ENCODE results near the gene DNAJB1.
"Not testable (repeated sequence)": the region's sequence is repeated elsewhere in the genome, so short reads cannot be mapped to it uniquely, and the experiment has no call there.

The DNAJB1 gene

DNA sequence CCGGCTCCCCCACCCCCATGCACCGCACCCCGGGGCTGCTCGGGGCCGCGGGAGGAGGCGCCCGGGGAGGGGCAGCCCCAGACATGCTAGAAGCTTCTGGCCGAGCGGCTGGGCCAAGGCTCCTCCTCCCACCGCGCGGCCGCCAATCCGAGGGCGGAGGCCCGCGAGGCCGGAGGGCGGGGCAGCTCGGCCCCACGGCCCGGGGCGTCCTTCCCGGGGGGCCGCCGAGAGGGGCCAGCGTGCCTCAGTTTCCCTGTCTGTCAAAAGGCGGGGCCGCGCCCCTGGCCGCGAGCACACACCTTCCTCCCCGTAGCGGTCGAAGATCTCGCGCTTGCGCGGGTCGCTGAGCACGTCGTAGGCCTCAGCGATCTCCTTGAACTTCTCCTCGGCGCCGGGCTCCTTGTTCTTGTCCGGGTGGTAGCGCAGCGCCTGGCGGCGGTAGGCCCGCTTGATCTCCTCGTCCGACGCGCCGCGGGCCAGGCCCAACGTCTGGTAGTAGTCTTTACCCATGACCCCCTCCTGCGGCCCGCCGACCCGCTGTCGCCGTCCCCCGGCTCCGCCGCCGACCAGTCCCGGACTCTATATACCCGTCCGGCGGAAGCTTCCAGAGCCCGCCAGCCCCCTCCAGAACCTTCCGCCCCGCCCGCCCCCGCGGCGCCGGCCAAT is at the start of gene DNAJB1:
Gene DNAJB1 (minus strand): TSS at position 558 of the 666 bp plus-strand sequence. CDS start 48 bp downstream, at position 510.
- peak; percentile 88 for DNase-seq

DNA sequence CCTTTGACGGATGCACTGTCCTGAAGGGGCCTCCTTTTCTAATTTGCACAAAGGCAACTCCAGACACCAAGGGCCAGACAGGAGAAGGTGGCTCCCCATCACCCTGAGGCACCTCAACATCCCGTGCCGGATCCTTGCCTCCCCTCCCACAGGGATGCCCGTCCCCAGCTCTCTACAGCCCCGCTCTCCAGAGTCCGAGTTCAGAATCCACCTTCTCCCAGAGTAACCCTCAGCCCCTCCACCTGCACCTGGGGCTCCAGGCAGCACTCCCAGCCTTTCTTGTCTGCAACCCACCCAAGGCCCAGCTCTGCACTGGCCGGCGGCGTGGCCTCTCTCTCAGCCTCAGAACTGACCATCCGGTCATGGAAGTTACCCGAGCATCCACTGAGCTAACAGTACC is 48.9 kb upstream of the DNAJB1 start:
- DNase-seq = no peak

DNA sequence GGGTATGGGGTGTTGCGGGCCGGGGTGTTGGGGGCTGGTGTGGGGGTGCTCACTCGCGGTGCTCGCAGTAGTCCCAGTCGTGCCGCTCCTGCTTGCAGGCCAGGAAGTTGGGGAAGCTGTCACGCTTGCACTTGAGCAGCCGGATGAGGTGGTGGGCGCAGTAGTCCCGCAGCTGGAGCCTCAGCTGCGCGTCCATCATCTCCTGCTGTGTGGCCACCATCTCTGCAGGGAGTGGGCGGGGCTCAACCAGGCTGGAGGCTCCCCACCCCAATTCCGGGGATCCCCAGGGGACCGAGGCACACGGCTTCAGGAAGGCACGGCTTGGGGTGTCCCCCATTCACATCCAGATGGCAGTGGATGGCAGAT is 48.5 kb upstream of the DNAJB1 start:
- no peak for DNase-seq

DNA sequence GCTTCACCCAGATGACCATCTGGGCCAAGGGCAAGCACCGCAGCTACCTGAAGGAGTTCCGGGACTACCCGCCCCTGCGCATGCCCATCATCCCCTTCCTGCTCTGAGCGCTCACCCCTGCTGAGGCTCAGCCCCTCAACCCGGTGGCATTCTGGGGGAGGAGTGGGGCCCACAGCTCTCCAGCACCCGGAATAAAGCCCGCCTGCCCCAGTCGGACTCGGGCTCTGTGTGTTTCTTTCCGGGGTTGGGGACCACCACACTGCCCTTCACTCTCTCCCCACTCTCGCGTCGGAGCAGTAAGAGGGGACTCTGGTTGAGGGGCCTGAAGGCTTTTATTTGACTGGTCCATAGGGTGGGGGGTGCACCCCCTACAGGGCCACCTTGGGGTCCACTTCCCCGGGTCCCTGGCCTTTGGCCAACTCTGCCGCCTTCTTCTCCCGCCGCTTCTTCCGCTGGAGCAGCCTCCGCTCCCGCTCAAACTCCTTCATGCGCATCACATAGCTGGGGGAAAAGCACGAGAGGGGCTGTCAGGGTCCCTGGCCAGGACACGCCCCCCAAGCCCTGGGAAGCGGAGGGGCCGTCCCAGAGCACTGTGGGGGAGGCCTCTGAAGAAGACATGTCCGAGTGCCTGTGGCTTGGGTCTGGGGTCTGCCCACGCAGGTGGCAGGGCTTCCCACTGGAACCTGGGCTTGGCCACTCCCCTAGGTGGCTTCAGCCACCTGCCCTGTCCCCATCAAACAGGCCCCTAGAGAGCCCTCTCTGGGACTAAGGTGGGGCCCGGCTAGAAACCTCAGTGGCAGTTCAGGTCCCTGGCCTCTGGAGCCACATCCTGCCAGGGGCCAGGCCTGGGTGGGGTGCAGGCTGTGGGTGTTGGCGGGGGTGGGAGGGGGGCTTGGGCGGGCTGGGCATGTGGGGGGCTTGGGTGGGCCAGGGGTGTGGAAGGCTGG is 47.8 kb upstream of the DNAJB1 start:
- DNase-seq = no peak

DNA sequence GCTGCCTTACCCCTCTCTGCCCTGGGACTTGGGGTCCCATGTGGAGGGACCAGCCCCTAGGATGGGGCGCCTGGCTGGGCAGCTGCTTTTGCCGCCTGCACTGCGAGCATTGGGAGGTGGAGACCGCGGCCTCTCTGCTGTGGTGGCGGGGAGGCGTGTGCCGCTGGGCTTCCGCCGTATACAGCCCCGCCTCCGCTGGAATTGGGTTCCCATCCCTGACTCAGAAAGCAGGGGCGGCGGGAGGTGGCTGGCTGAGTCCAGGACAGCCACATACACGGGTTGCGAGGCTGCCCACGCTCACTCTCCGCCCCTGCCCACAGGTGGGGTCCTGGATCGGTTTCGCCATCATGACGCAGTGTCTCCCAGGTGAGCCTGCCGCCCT is 47.1 kb upstream of the DNAJB1 start:
- no peak for DNase-seq

- DNase-seq = not testable (repeated sequence)
Observed at GRCh38 chr19:14564652-14565297, 46.6 kb upstream of the DNAJB1 start.

GRCh38 chr19:14563989-14564651 is 45.9 kb upstream of the DNAJB1 start:
- no peak for DNase-seq

GRCh38 chr19:14563590-14563926 is 45.4 kb upstream of the DNAJB1 start:
- DNase-seq = no peak

DNA sequence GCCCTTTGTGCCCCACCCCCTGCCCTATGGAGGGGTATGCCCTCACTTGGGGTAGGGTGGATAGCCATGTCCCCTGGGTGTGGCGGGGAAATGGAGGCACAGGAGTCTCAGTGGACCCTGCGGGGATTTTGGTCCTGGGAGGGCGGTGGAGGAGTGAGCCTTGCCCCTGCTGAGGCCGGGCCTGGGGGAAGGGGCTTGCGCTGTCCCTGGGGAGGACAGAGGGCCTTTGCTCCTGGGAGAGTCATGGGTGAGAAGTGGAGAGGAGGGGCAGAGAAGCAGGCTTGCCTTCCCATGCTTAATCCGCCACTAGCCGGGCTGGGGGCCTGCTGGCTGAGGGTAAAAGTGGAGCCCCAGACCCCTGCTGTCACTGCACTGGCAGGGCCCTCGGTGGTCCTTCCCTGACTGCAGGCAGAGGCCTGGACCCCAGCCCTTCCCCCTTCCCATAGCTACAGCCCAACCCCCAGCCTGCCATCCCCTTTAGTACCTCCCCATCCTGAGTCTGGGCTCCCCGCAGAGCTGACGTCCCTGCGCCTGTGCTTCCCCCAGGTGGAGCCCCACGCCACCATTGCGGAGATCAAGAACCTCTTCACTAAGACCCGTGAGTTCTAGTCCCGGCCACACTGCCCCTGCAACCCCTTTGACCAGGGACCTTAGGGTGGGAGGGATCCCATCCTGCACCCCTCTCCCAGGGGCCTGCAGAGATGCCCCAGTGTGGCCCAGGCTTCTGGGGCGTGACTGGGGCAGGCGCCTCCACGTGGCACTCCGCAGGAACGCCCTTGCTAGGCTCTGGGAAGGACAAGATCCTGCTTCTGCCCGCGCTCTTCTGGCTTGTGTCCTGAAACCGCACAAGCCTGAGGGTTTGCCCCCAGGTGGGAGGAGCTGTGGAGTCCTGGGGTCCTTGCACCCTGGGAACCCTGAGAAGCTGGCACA is 44.7 kb upstream of the DNAJB1 start:
- no peak for DNase-seq

DNA sequence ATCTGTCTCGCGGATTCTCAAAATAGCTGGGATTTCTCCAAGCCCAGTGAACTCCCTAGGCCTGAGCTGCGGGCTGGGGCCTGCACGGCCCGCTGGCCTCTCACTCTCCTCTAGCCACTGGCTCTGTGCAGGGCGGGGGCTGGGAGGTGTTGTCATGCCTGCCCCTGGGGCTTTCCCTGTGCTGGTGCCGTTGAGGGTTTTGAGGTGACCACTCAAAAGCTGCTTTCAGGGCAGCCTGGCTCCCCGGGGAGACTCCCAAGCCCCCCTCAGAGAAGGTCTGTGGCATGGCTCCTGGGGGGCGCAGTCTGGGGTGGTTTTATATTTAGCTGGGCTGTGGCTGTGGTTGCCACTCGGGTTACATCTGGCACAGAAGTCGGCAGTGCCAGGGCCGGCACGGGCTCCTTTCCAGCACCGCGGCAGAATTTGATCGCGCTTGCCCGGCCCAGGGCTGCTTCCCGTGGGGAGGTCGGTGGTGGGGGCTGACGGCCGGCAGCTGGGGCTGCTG is 43.7 kb upstream of the DNAJB1 start:
- DNase-seq = peak; percentile 76

- DNase-seq = no peak
Observed at GRCh38 chr19:14561249-14561648, 43.1 kb upstream of the DNAJB1 start.

DNA sequence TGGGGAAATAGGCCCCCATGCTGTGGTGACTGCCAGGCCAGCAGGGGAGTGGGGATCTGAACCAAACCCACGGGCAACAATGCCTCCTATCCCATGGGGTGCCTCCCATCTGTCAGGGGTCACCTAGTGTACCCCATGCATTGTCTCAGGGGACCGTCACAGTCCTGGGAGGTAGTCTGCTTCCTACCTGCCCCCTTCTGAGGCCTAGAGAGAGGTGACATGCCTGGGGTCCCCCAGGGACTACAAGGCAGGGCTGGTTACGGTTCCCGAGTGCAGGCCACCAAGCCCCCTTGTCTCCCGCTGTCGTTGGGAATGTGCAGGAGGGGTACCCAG is 42.5 kb upstream of the DNAJB1 start:
- DNase-seq = no peak

DNA sequence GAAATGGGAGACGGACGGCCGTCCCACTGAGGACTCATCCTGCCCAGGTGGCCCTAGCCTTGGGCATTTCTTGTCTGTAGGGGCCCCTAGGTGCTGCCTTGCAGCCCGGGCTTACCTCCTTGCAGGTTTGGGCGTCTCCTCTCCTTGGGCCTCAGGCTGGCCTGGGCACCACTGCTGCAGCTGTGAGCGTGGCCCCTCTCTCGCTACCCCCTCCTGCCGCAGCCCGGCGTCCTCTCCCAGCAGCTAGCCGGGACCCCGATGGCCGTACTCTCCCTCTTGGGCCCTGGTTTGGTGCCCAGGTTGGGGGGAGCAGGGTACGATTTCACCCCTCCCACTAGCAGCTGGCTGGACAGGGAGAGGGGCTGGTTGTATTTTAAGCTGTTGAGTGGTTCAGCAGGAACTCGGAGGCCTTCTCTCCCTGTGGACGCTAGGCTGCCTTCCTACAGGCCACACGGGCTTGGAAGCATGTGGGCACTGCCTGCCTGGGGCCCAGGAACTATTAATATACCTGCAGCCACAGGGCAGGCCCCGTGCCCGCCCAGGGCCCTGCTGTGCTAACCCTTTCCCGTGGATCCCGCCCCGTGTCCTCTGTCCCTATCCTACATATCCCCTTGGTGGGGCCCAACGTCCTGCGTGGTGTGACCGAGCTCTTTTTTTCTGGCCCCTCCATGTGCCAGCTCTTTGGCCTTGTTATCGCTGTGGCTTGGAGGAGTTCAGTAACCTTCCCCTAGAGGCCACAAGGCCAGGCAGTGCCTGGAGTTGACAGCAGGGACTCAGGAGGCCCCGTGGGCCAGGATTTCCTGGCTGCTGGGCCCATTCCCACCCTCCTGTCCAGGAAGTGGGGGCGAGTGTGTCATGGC is 41.9 kb upstream of the DNAJB1 start:
- no peak for DNase-seq

DNA sequence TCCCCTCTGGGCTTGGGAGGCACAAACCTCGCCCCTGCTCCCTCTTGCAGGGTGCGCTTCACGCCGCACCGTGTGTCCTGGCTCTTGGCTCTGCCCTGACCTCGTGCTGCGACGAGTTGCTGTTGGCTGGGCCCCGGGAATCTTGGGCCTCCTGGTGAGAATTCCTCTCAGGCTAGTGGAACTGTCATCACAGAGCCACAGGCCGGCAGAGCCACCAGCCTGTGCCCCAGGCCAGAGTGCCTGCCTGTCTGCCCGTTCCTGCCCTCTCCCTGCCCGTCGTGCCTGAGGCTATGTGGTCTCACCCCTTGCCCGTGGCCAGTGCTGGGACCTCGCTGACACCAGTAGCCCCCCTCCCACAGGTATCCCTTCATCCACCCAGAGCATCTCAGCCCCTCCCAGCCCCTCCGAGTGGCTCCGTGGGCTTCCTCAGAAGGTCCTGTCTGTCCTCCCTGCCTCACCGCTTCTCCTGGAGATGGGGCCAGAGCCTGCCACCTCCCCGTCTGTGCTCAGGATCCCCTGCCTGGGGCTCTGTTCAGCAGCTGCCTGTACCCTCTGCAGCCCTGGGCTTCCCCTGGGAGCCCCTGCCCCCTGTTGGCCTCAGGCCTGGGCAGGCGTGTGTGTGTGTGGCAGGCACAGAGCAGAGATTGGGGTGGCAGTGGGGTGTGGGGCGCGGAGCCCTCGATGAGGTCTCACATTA is 40.3 kb upstream of the DNAJB1 start:
- no peak for DNase-seq

GRCh38 chr19:14556662-14557188 is 38.5 kb upstream of the DNAJB1 start:
- peak; percentile 85 for DNase-seq

DNA sequence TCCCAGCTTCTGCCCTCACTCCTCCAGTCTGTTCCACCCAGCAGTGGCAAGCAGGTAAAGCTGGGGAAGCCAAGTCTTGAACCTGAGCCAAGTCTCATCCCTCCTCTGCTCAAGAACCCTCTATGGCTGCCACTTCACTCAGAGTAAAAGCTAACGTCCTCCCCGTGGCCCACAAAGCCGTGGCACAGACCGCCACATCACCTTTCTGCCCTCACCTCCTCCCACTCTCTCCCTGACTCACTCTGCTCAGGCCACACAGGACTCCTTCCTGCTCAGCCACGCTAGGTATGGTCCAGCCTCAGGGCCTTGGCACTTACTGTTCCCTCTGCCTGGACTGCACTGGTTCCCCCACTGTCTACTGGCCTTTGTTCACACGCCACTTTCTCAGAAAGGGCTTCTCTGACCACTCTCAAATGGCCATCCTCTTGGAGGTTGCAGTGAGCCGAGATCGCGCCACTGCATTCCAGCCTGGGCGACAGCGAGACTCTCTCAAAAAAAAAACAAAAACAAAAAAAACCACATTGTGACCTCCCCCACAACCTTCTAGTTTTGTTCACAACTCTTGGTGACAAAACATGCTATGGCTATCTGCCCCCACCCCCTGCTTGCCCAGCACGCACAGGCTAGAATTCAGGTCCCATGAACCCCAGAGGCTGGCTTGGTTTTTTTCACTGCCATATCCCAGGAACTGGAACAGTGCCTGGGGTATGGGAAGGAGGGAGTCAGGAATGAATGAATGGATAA is 37.9 kb upstream of the DNAJB1 start:
- no peak for DNase-seq

DNA sequence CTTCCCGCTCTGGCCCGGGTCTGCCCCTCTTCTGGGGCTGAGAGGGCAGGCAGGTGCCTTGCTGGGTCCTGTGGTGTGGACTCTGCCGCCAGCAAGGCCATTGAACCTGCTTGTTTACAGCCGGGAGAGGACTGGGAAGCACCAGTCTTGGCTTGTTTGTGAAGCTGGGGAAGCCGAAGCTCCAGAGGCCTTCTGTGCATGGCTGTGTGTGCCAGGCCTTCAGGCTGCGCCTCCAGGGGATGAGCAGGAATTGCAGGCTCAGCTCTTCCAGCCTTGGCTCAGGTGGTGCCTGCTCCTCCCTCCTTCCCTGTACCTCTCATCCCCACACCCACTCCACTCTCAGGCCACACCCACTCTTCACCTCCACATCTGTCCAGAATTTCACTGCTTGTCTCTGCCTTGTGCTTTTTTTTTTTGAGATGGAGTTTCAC is 36.2 kb upstream of the DNAJB1 start:
- peak; percentile 53 for DNase-seq

- DNase-seq = no peak
Observed at GRCh38 chr19:14553939-14554243, 35.7 kb upstream of the DNAJB1 start.

Data from midbrain (tissue), 1 donor.